Stimulated activated CD8-positive, alpha-beta memory T cell treated with anti-CD3 and anti-CD28 coated beads, Interleukin-4, amount 100 ng/mL, for 1 hour (primary cell): ENCODE data around the gene NCAPG2.

Source experiments
- DNase-seq, 2 donors: peaks; one replicate each; pipeline ENCODE4 v3.0.0-alpha.2; 2020; ENCODE audit warnings: low read depth in 2 of 2, low spot score in 1 of 2

The NCAPG2 gene

DNA sequence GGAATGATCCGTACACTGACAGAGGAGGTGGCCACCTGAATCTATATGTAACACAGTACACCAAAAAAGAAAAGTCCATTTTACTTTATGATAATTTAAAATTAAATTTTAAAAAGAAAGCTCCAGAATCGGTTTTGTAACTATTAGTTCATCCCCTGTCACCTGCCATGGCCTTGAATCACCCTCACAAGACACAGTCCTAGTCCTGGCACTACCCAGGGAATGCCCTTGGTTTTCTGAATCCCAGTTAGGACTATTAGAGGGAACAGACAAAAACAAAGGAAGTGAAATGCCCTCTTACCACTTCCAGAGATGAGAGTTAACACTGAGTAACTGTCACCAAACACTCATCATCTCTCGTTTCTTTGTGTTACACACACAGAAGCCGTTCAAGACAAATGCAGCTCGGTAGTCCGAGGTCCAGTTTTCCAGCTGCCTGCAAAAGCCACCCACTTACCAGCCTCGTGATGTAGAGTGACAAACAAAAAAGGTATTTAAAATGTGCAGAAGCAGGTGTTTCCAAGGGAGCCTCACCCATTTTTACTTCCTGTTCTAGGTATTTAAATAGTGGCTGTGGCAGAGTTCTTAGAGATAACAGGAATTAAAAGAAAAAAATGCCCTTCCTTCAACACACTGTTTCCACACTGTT, 123.0 kb downstream of the NCAPG2 start:
- no peak for DNase-seq
